Hepatocyte (in vitro differentiated cells): ENCODE results near the gene SMARCA2. TPM values are rescaled to one million over a fixed set of nuclear protein-coding genes. Genes with fewer than 3 reads are reported as not detected.

ENCODE experiments used
- DNase-seq: peaks from one replicate; pipeline ENCODE4 v3.0.0-alpha.2; 2016; ENCODE audit warnings: low spot score
- H2AFZ ChIP-seq: fragments of 200-600 bp; sonication (generic); 2 replicates; pipeline ENCODE4 v1.6.0; 2016; ENCODE audit warnings: antibody characterized with exemption, mild to moderate bottlenecking
- H3K27ac ChIP-seq: fragments of 200-600 bp; sonication (generic); 2 replicates; pipeline ENCODE4 v1.5.1; 2016; ENCODE audit warnings: mild to moderate bottlenecking
- H3K27me3 ChIP-seq: fragments of 200-600 bp; sonication (generic); 2 replicates; pipeline ENCODE4 v1.6.1; 2016
- H3K36me3 ChIP-seq: fragments of 200-600 bp; sonication (generic); replicated peaks from 2 replicates; pipeline ENCODE4 v1.5.1; 2016; ENCODE audit warnings: low read depth; ENCODE audit not compliant: insufficient read depth
- H3K4me1 ChIP-seq: fragments of 200-600 bp; sonication (generic); 2 replicates; pipeline ENCODE4 v1.5.1; 2016; ENCODE audit warnings: mild to moderate bottlenecking, moderate library complexity; ENCODE audit not compliant: insufficient read depth
- H3K4me2 ChIP-seq: fragments of 200-600 bp; sonication (generic); 2 replicates; pipeline ENCODE4 v1.6.0; 2016
- H3K4me3 ChIP-seq: fragments of 200-600 bp; sonication (generic); 2 replicates; pipeline ENCODE4 v1.5.1; 2016; ENCODE audit warnings: mild to moderate bottlenecking
- H3K79me2 ChIP-seq: fragments of 200-600 bp; sonication (generic); 2 replicates; pipeline ENCODE4 v1.6.0; 2017; ENCODE audit warnings: mild to moderate bottlenecking
- H3K9me2 ChIP-seq: fragments of 200-600 bp; sonication (generic); replicated peaks from 2 replicates; pipeline ENCODE4 v1.6.0; 2017; ENCODE audit warnings: mild to moderate bottlenecking; ENCODE audit not compliant: insufficient read depth
- H3K9me3 ChIP-seq: fragments of 200-600 bp; sonication (generic); 2 replicates; pipeline ENCODE4 v1.5.1; 2016; ENCODE audit warnings: low read depth, mild to moderate bottlenecking
- H4K20me1 ChIP-seq: fragments of 200-600 bp; sonication (generic); 2 replicates; pipeline ENCODE4 v1.6.0; 2016; ENCODE audit warnings: mild to moderate bottlenecking; ENCODE audit not compliant: insufficient read depth, poor library complexity, severe bottlenecking
- CTCF ChIP-seq: fragments of 200-600 bp; sonication (generic); IDR thresholded peaks from 2 replicates; pipeline ENCODE4 v1.5.1; 2016; ENCODE audit warnings: antibody characterized with exemption, mild to moderate bottlenecking; ENCODE audit not compliant: poor library complexity
- EZH2 ChIP-seq: fragments of 200-600 bp; sonication (generic); IDR thresholded peaks from 2 replicates; pipeline ENCODE4 v1.6.1; 2016; ENCODE audit warnings: antibody characterized with exemption, mild to moderate bottlenecking, borderline replicate concordance
- EZH2phosphoT487 ChIP-seq: fragments of 200-600 bp; sonication (generic); IDR thresholded peaks from one replicate; pipeline ENCODE4 v1.6.1; 2018; ENCODE audit warnings: antibody characterized with exemption, mild to moderate bottlenecking, low read depth, moderate library complexity; ENCODE audit not compliant: unreplicated experiment, severe bottlenecking
- WGBS: methylation state at CpG from one replicate; pipeline ENCODE4 v1.1.6; 2016; ENCODE audit warnings: low lambda C conversion rate; ENCODE audit errors: missing lambda C conversion rate; 5-methylcytosine and 5-hydroxymethylcytosine counted together
- polyA plus RNA-seq: library from polyadenylated mRNA; unstranded; fragments of >200 nt; fragmentation: Nextera tagmentation; extraction: Ambion mirVana; gene quantifications from 2 replicates; pipeline ENCODE4 v1.2.1, GENCODE V29; 2016
- total RNA-seq: library from RNA; depleted of rRNA; stranded (reverse); fragments of >200 nt; gene quantifications from 2 replicates; pipeline ENCODE4 v1.2.3, GENCODE V29; 2014

The SMARCA2 gene
- total and polyA plus RNA-seq, 2 experiments from 2014 or later, result 39.9 to 65.3 TPM

GRCh38 chr9:2213830-2214468, 198.8 kb downstream of the SMARCA2 start:
- Histone ChIP-seq H3K79me2 (no peaks in the 10 kb centered on the region), H3K27ac (no peak overlapping the region), H3K4me3 (no peak overlapping the region), H3K4me1 (no peaks in the 10 kb centered on the region), H3K4me2 (no peak overlapping the region), H3K9me2 (no peaks in the 10 kb centered on the region), H3K36me3 (no peaks in the 10 kb centered on the region), H3K9me3 (no peaks in the 10 kb centered on the region), H3K27me3 (no peaks in the 10 kb centered on the region), H2AFZ (no peak overlapping the region), H4K20me1 (no peaks in the 10 kb centered on the region)
- DNase-seq, result no peak
- 76% methylated on average over 6 of the region's 6 CpGs for WGBS
- TF ChIP-seq EZH2phosphoT487, result no peak
- TF ChIP-seq EZH2, result no peak
- TF ChIP-seq CTCF, result no peak

GRCh38 chr9:2214707-2215106, 199.6 kb downstream of the SMARCA2 start:
- H4K20me1 ChIP-seq, result no peaks in the 10 kb centered on the region
- H3K4me3 ChIP-seq, result no peak overlapping the region
- TF ChIP-seq EZH2 (no peak), CTCF (no peak), EZH2phosphoT487 (no peak)
- H3K9me3 ChIP-seq, result no peaks in the 10 kb centered on the region
- no peaks in the 10 kb centered on the region for H3K36me3 ChIP-seq
- H3K9me2 ChIP-seq, result no peaks in the 10 kb centered on the region
- H3K27ac ChIP-seq, result no peak overlapping the region
- no peaks in the 10 kb centered on the region for H3K4me1 ChIP-seq
- no peak overlapping the region for H3K4me2 ChIP-seq
- 91% methylated on average over 5 of the region's 5 CpGs for WGBS
- H3K27me3 ChIP-seq, result no peaks in the 10 kb centered on the region
- DNase-seq, result no peak
- no peaks in the 10 kb centered on the region for H3K79me2 ChIP-seq
- H2AFZ ChIP-seq, result no peak overlapping the region

- Histone ChIP-seq H3K79me2 (no peaks in the 10 kb centered on the region), H3K27me3 (no peaks in the 10 kb centered on the region), H3K36me3 (no peaks in the 10 kb centered on the region), H3K9me2 (no peaks in the 10 kb centered on the region), H3K4me2 (no peak overlapping the region), H3K9me3 (no peaks in the 10 kb centered on the region), H3K4me1 (no peaks in the 10 kb centered on the region), H2AFZ (no peak overlapping the region), H3K27ac (no peak overlapping the region), H3K4me3 (no peak overlapping the region), H4K20me1 (no peaks in the 10 kb centered on the region)
- DNase-seq, result no peak
- TF ChIP-seq EZH2phosphoT487 (no peak), CTCF (no peak), EZH2 (no peak)
- WGBS, result 93% methylated on average over 8 of the region's 8 CpGs
Measured at GRCh38 chr9:2215921-2216441, 200.8 kb downstream of the SMARCA2 start.
